ENCODE results near the gene NOTCH3.

DNA sequence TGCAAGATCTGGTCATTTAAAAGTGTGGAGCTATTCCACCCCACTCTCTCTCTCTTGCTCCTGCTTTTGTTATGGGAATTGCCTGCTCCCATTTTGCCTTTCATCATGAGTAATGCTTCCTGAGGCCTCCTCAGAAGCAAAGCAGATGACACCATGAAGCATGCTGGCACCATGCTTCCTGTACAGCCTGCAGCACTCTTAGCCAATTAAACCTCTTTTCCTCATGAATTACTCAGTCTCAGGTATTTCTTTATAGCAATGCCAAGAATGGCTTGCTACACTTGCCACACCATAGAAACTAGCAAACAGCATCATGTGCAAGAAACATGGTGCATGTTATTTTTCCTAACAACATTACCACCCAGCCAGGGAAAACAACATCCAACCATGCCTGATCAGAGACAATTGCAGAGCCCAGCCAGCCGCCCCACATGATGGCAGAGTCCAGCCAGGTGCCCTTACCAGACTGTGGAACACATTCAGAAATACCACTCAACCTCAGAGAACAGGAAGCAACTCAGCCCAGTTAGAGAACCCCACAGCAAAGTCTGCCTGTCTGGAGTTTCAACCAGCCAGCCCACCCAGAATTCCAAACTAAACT, 56.6 kb downstream of the NOTCH3 start:
- TF ChIP-seq, protein P1, sequence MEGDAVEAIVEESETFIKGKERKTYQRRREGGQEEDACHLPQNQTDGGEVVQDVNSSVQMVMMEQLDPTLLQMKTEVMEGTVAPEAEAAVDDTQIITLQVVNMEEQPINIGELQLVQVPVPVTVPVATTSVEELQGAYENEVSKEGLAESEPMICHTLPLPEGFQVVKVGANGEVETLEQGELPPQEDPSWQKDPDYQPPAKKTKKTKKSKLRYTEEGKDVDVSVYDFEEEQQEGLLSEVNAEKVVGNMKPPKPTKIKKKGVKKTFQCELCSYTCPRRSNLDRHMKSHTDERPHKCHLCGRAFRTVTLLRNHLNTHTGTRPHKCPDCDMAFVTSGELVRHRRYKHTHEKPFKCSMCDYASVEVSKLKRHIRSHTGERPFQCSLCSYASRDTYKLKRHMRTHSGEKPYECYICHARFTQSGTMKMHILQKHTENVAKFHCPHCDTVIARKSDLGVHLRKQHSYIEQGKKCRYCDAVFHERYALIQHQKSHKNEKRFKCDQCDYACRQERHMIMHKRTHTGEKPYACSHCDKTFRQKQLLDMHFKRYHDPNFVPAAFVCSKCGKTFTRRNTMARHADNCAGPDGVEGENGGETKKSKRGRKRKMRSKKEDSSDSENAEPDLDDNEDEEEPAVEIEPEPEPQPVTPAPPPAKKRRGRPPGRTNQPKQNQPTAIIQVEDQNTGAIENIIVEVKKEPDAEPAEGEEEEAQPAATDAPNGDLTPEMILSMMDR (IDR thresholded peaks at IDR 0.05): no peak
- no peak for TF ChIP-seq POLR2A (IDR thresholded peaks at IDR 0.05)
